Measurements from ENCODE around the gene HEPN1.

GRCh38 chr11:124961972-124962609 lies 43.0 kb downstream of the HEPN1 start:
- TF ChIP-seq GATA2 (IDR thresholded peaks at IDR 0.05; ENCODE audit: low read depth, low read length) (no peak), GATA3 (IDR thresholded peaks at IDR 0.05; ENCODE audit: low read depth, low read length) (no peak)

All from SH-SY5Y (cell line).